HepG2 (cell line): ENCODE measurements around the gene CMKLR1. TPM values are rescaled to one million over a fixed set of nuclear protein-coding genes. Genes with fewer than 3 reads are reported as not detected.

ENCODE experiments used
- ATAC-seq: fragments of 200-7000 bp; cut with Tn5 transposase; 3 replicates; pipeline ENCODE4 v1.9.1; 2020; ENCODE audit warnings: mild to moderate bottlenecking, moderate library complexity
- BruUV-seq: library from RNA; stranded (reverse); fragments of 400-500 nt; replicated peaks from 2 replicates; lab custom pipeline; 2021; lab: Mats Ljungman, UMichigan
- CTCF ChIA-PET: fragments of 300-600 bp; formaldehyde crosslinking; extraction: SDS; loops from one replicate; lab custom pipeline; 2021; ENCODE audit warnings: low total read pairs, inconsistent platforms, low intra/inter-chr PET ratio; lab: Yijun Ruan, JAX
- POLR2A ChIA-PET: fragments of 350-600 bp; sonication (Branson Sonifier 250); formaldehyde crosslinking; loops from one replicate; lab custom pipeline; 2020; ENCODE audit warnings: antibody characterized with exemption, inconsistent platforms; lab: Yijun Ruan, JAX
- DNase-seq: peaks from one replicate; pipeline ENCODE4 v3.0.0-alpha.2; 2015; ENCODE audit warnings: low spot score
- FAIRE-seq: peaks from 3 replicates; lab custom pipeline; 2011; peaks lifted over from hg19 to GRCh38; lab: Jason Lieb, UNC
- H2AFZ ChIP-seq: one replicate; pipeline ENCODE4 v1.6.1; 2011; ENCODE audit warnings: low read length, inconsistent platforms
- H3K27ac ChIP-seq: fragments of 300-600 bp; 3 replicates; pipeline ENCODE4 v1.8.0; 2011; ENCODE audit warnings: mixed run types, mild to moderate bottlenecking, mixed read lengths, low read length, inconsistent platforms; ENCODE audit not compliant: insufficient read depth; ENCODE audit errors: extremely low read length
- H3K27me3 ChIP-seq, 2 experiments: fragments of 200-600 bp in 1 of 2; 2 replicates in 1 of 2; 3 replicates in 1 of 2; pipeline versions ENCODE4 v1.6.0 to v1.8.0; 2011; ENCODE audit warnings: low read length in 2 of 2, mild to moderate bottlenecking in 2 of 2, moderate library complexity in 2 of 2, inconsistent platforms in 1 of 2; ENCODE audit not compliant: insufficient read depth in 2 of 2, control insufficient read depth in 1 of 2
- H3K36me3 ChIP-seq, 2 experiments: fragments of 200-600 bp in 1 of 2; replicated peaks in 1 of 2; 2 replicates in 1 of 2; 3 replicates in 1 of 2; pipeline versions ENCODE4 v1.5.1 to v1.8.0; 2011; ENCODE audit warnings: low read length in 2 of 2, inconsistent platforms in 1 of 2; ENCODE audit not compliant: insufficient read depth in 2 of 2, control insufficient read depth in 1 of 2
- H3K4me1 ChIP-seq: 2 replicates; pipeline ENCODE4 v1.5.1; 2012; ENCODE audit warnings: low read length, inconsistent platforms; ENCODE audit not compliant: insufficient read depth
- H3K4me2 ChIP-seq: 2 replicates; pipeline ENCODE4 v1.6.0; 2011; ENCODE audit warnings: low read depth, low read length, inconsistent platforms
- H3K4me3 ChIP-seq, 3 experiments: fragments of 200-600 bp in 1 of 3; sonication (generic), shearing (Covaris generic) in 1 of 3; replicated peaks in 1 of 3; 2 replicates each; pipeline ENCODE4 v1.5.1; 2011 to 2016; ENCODE audit warnings: low read length in 3 of 3, inconsistent platforms in 2 of 3, low read depth in 2 of 3, mild to moderate bottlenecking in 2 of 3, control low read depth in 1 of 3, mixed read lengths in 1 of 3; ENCODE audit not compliant: insufficient read depth in 1 of 3
- H3K79me2 ChIP-seq: one replicate; pipeline ENCODE4 v1.6.1; 2011; ENCODE audit warnings: low read length, inconsistent platforms; ENCODE audit not compliant: insufficient read depth
- H3K9ac ChIP-seq: 2 replicates; pipeline ENCODE4 v1.6.0; 2011; ENCODE audit warnings: mild to moderate bottlenecking, low read depth, low read length, inconsistent platforms; ENCODE audit not compliant: insufficient read depth
- H3K9me3 ChIP-seq: 2 replicates; pipeline ENCODE4 v1.5.1; 2012; ENCODE audit warnings: mild to moderate bottlenecking, low read length
- H4K20me1 ChIP-seq: 2 replicates; pipeline ENCODE4 v1.6.0; 2011; ENCODE audit warnings: inconsistent platforms, mild to moderate bottlenecking, low read length, moderate library complexity; ENCODE audit not compliant: insufficient read depth
- IRF2 ChIP-seq: IDR thresholded peaks from 2 replicates; pipeline ENCODE4 v1.6.1; 2018; ENCODE audit warnings: missing genetic modification reagents, missing compliant biosample characterization
- IRX3 ChIP-seq: sonication (generic); formaldehyde crosslinking; IDR thresholded peaks from 2 replicates; pipeline ENCODE4 v1.8.1; 2023; ENCODE audit warnings: mild to moderate bottlenecking, low read depth, missing genetic modification reagents, borderline replicate concordance
- MAZ ChIP-seq, 2 experiments: sonication (generic) in 1 of 2; formaldehyde crosslinking in 1 of 2; IDR thresholded peaks; 2 replicates each; pipeline versions ENCODE4 v1.5.0 to v1.6.1; 2012 to 2020; ENCODE audit warnings: low read depth in 2 of 2, mild to moderate bottlenecking in 2 of 2, borderline replicate concordance in 1 of 2, improper control_type of control experiment in 1 of 2, low read length in 1 of 2, missing genetic modification reagents in 1 of 2, moderate library complexity in 1 of 2
- NR0B2 ChIP-seq: sonication (generic); formaldehyde crosslinking; IDR thresholded peaks from 2 replicates; pipeline ENCODE4 v1.4.0; 2020; ENCODE audit warnings: mild to moderate bottlenecking, missing genetic modification reagents
- RNF219 ChIP-seq: sonication (generic); formaldehyde crosslinking; IDR thresholded peaks from 2 replicates; pipeline ENCODE4 v1.5.0; 2020; ENCODE audit warnings: mild to moderate bottlenecking, missing genetic modification reagents
- TRIM24 ChIP-seq: sonication (generic); formaldehyde crosslinking; IDR thresholded peaks from 2 replicates; pipeline ENCODE4 v1.8.0; 2022; ENCODE audit warnings: mild to moderate bottlenecking, missing genetic modification reagents
- ZNF354B ChIP-seq: sonication (generic); formaldehyde crosslinking; IDR thresholded peaks from 2 replicates; pipeline ENCODE4 v1.8.0; 2022; ENCODE audit warnings: mild to moderate bottlenecking, missing genetic modification reagents
- WGBS: methylation state at CpG from one replicate; pipeline ENCODE4 v1.1.6; 2017; ENCODE audit warnings: low lambda C conversion rate; 5-methylcytosine and 5-hydroxymethylcytosine counted together
- in situ Hi-C: cut with HindIII; loops from 2 replicates; pipeline ENCODE4 v1.10.0; 2017; ENCODE audit warnings: low pct_unique_long_range_greater_than_20kb; ENCODE audit not compliant: extremely low pct_ligation_motif_present
- intact Hi-C: fragments of 100-400 bp; cut with micrococcal nuclease; formaldehyde crosslinking; loops from one replicate; pipeline ENCODE4 v1.10.0; 2022; ENCODE audit not compliant: unreplicated experiment
- polyA plus RNA-seq, 8 experiments: library from polyadenylated mRNA; depleted of rRNA in 3 of 8; stranded (reverse) in 7 of 8; unstranded in 1 of 8; fragments of >200 nt; fragmentation: Illumina TruSeq in 4 of 8; extraction: Trizol in 4 of 8; gene quantifications; 2 replicates each; pipeline versions ENCODE4 v1.2.1 to v1.2.3, GENCODE V29; 2011 to 2016; ENCODE audit warnings: low read depth in 4 of 8, missing spikeins in 1 of 8, mixed read lengths in 1 of 8; ENCODE audit not compliant: insufficient read depth in 1 of 8
- total RNA-seq, 5 experiments: library from RNA; depleted of rRNA; stranded (reverse); fragments of >200 nt; fragmentation: Illumina TruSeq; extraction: Trizol; gene quantifications; 2 replicates each; pipeline ENCODE4 v1.2.3, GENCODE V29; 2016; ENCODE audit warnings: low read depth in 1 of 5

The CMKLR1 gene
- total and polyA plus RNA-seq, 2 of the 13 experiments (the other 11 are each of a cell fraction or from before 2014, with no cell fraction given) = not detected

GRCh38 chr12:108271951-108272872 is 66.9 kb downstream of the CMKLR1 start:
- TF ChIP-seq IRF2 (CRISPR knock-in tag) = no peak
- TF ChIP-seq ZNF354B (CRISPR knock-in tag) = no peak
- TF ChIP-seq NR0B2 = no peak
- no peak for TF ChIP-seq RNF219 (CRISPR knock-in tag)
- TF ChIP-seq TRIM24 (CRISPR knock-in tag) = no peak
- TF ChIP-seq IRX3 (CRISPR knock-in tag) = no peak
- TF ChIP-seq MAZ (IDR thresholded peaks at IDR 0.05; ENCODE audit: borderline replicate concordance, low read depth, low read length) = no peak
- TF ChIP-seq MAZ (CRISPR knock-in tag; IDR thresholded peaks at IDR 0.05; ENCODE audit: low read depth) = no peak
- Histone ChIP-seq H3K27me3 (no peaks in the 10 kb centered on the region), H3K4me3 (no peak overlapping the region), H3K9me3 (no peaks in the 10 kb centered on the region), H3K79me2 (no peaks in the 10 kb centered on the region), H2AFZ (no peak overlapping the region), H4K20me1 (no peaks in the 10 kb centered on the region), H3K4me2 (no peak overlapping the region), H3K36me3 (no peaks in the 10 kb centered on the region), H3K9ac (no peak overlapping the region), H3K27ac (no peak overlapping the region), H3K4me1 (no peaks in the 10 kb centered on the region)
- ATAC-seq = no peak
- ChIA-PET CTCF (no interaction called here), POLR2A (no interaction called here)
- in situ Hi-C loops = no loop called here
- no TSS peak for BruUV-seq
- FAIRE-seq = no peak
- 0% methylated on average over 6 of the region's 6 CpGs for WGBS
- intact Hi-C loops = loop anchor here (2.0 kb wide), 1 partner anchor 71 kb away; no protein-coding TSS in a partner anchor
- DNase-seq = no peak
